Anterior cingulate cortex (tissue), 58 donors: Measurements from ENCODE around the gene PLD6.
"Not testable (repeated sequence)": the region's sequence is repeated elsewhere in the genome, so short reads cannot be mapped to it uniquely, and the experiment has no call there.

ENCODE experiments used
- DNase-seq, 58 donors: peaks; one replicate each; lab custom pipeline; 2025; lab: John Stamatoyannopoulos, UW

Gene PLD6

DNA sequence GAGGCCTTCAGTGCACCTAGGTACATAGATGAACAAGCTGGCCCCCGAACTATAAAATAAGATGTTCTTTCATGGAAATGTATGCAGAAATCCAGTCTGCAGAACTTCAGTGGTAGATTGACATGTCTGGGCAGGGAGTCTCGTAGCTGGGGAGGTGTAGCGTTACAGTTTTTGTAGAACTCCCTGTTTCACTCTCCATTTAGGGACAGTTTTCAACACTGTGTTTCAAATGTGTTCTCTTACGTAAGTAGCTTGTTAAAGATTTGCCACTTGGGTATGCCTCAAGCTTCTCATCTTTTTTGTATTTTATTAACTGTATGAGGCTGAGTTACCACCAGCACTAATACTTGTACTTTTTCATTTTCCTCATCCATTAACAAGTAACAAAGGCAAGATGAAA, 46.6 kb downstream of the PLD6 start:
- peak in 1 of 58 donors; percentile 22 for DNase-seq

GRCh38 chr17:17158506-17158905, 47.6 kb downstream of the PLD6 start:
- DNase-seq = not testable (repeated sequence)

DNA sequence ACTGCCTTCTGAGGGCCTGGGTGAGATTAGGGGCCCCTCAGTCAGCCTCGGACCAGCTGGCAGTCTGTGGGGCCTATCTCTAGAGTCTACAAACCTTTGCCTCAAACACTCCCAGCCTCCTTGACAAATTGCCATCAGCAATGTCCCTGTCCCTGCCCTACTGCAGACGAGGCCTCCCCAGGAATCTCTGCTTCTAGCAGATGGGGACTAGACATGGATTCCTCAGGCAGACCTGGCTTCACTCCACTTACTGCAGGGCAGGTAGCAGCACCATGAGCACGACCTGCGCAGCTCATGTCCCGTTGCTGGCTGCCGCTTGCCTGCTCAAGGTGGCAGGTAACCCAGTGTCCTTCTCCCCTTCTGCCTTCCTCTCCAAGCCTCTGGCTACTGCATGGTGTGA, 49.1 kb downstream of the PLD6 start:
- DNase-seq = no peak

- DNase-seq = no peak
Observed at GRCh38 chr17:17156511-17156910, 49.6 kb downstream of the PLD6 start.

DNA sequence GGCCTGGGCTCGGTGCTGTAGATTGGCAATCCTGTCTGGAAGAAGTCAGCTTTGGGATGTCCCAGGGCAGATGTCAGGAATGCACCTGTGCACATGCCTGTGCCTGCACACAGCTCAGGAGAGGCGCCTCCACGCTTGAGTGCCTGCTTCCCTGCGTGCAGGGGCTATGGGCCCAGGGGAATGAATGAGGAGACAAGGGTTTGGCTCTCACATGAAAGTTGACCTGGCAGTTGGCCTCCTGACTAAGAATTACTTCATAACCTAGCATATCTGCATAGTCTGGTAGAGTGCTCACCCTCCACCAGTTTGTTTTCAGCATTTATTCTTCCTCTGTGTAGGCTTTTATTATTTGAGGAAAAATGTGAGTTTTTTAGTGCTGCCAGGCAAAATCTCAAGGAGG, 50.0 kb downstream of the PLD6 start:
- no peak for DNase-seq

- DNase-seq = no peak
Observed at GRCh38 chr17:17155568-17155967, 50.6 kb downstream of the PLD6 start.

DNA sequence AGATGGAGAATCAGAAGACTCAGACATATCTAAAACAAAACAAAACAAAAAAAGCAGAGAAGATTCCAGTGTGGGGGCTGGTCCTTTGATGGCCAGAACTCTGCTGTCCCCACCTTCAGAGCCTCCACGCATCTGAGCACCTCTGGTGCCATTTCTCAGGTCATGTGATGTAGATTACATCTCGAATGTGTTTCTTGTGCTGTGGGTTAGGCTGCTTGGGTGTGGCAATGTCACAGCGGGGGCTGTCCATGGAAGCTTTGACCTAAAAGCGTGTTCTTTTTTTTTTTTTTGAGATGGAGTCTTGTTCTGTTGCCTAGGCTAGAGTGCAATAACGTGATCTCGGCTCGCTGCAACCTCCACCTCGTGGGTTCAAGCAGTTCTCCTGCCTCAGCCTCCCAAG, 51.2 kb downstream of the PLD6 start:
- no peak for DNase-seq

GRCh38 chr17:17154556-17154955, 51.6 kb downstream of the PLD6 start:
- DNase-seq = no peak

- no peak for DNase-seq
Observed at GRCh38 chr17:17153709-17154108, 52.4 kb downstream of the PLD6 start.

DNA sequence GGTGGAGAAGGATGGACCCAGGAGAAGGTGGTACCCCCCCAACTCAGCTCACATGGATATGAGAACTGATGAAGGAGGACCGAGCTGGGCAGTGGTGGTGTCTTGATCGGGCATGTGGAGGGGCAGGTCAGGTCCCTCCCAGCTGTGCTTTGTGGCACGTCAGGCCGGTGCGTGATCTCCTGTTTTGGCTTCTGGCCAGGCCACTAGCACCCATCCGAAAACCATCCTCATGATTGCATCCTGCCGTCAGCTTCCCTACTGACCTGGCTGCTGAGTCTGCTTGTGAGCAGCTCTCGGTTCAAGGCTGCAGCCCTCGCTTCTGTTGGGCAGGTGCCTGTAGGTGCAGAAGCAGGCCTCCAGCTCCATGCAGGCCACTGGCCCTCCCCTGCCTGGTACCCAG, 53.1 kb downstream of the PLD6 start:
- DNase-seq = no peak

DNA sequence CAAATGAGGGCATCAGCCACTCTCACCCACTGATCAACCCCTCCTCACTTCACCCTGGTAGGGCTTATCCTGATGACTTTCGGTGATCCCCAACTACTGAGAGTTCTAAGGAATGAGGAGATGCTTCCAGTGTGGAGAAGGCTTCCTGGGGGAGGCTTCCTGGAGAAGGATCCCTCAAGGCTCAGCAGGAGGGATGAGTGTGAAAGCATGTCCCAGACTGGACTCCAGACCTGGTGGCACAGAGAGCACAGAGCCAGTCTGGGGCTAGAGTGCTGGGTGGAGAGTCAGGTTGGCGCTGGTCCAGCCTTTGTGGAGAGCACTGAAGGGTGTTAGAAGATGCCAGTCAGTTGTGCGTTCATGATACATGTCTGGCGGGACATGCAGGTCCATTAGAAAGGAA, 53.7 kb downstream of the PLD6 start:
- DNase-seq = peak in 11 of 58 donors; percentile 12 to 58 (median 22)

- peak in 55 of 58 donors; percentile 27 to 94 (median 76) for DNase-seq
Observed at GRCh38 chr17:17151962-17152361, 54.2 kb downstream of the PLD6 start.

DNA sequence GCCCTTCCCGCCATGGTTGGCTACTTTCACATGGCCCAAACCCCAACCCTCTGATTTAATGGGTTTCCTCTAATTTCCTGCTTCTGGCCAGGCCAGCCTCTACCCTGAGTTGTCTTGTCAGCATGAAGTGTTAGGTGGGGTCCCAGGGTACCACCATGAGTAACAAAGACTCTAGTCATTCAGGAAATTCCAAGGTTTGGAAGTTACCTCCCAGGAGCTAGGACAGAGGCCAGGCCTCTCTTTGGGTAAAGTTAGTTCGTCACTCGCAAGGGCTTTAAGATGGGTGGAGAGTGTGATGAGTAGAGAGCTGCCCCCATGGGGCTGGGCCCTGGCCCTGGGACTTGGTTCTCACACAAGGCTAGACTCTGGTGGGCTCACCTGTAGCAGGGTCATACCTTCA, 54.6 kb downstream of the PLD6 start:
- DNase-seq = no peak

DNA sequence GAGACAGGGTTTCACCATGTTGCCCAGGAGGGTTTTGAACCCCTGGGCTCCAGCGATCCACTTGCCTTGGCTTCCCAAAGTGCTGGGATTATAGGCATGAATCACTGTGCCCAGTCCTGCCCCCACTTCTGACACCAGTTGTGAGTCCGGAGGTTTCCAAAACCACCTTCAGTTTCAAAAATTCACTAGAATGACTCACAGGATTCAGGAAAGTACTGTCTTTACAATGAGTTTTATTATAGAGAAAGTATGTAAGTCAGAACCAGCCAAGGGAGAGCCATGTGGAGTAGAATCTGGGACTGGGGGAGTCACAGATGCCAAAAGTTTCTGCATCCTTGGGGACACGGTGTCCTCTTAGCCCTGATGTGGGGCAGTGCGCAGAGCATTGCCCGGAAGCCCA, 55.1 kb downstream of the PLD6 start:
- no peak for DNase-seq
